C4-2B (cell line): Measurements from ENCODE around the gene FGF23.

Source experiments
- CTCF ChIP-seq: fragments of 450-650 bp; conservative IDR thresholded peaks from 2 replicates; pipeline ENCODE4 v1.5.1; 2017; ENCODE audit warnings: mild to moderate bottlenecking
- ZFX ChIP-seq: fragments of 450-650 bp; IDR thresholded peaks from 2 replicates; pipeline ENCODE4 v1.6.1; 2017

GRCh38 chr12:4417455-4417854 is 37.9 kb upstream of the FGF23 start:
- TF ChIP-seq CTCF (no peak), ZFX (no peak)
